Parathyroid adenoma (tissue), 2 donors: ENCODE measurements around the gene DAPK1.

Experiments
- H2AFZ ChIP-seq: fragments of 300-600 bp; sonication (generic); one replicate; pipeline ENCODE4 v1.7.0; 2017; ENCODE audit warnings: antibody characterized with exemption, mild to moderate bottlenecking
- H3K27ac ChIP-seq: fragments of 300-600 bp; sonication (generic); one replicate; pipeline ENCODE4 v1.7.0; 2017
- H3K27me3 ChIP-seq: fragments of 300-600 bp; sonication (generic); one replicate; pipeline ENCODE4 v1.7.0; 2017; ENCODE audit warnings: low read length; ENCODE audit not compliant: control insufficient read depth, insufficient read depth
- H3K36me3 ChIP-seq: fragments of 300-600 bp; sonication (generic); one replicate; pipeline ENCODE4 v1.7.0; 2017; ENCODE audit warnings: low read length; ENCODE audit not compliant: control insufficient read depth, insufficient read depth
- H3K4me1 ChIP-seq: fragments of 300-600 bp; sonication (generic); one replicate; pipeline ENCODE4 v1.7.0; 2017; ENCODE audit warnings: control low read depth
- H3K4me2 ChIP-seq: fragments of 300-600 bp; sonication (generic); one replicate; pipeline ENCODE4 v1.7.0; 2017; ENCODE audit warnings: low read length
- H3K4me3 ChIP-seq: fragments of 300-600 bp; sonication (generic); one replicate; pipeline ENCODE4 v1.7.0; 2017; ENCODE audit warnings: low read depth, low read length
- H3K79me2 ChIP-seq: fragments of 300-600 bp; sonication (generic); one replicate; pipeline ENCODE4 v1.7.0; 2017; ENCODE audit warnings: control low read depth
- H3K9ac ChIP-seq: fragments of 300-600 bp; sonication (generic); one replicate; pipeline ENCODE4 v1.7.0; 2017; ENCODE audit warnings: mild to moderate bottlenecking
- H3K9me3 ChIP-seq: fragments of 300-600 bp; sonication (generic); one replicate; pipeline ENCODE4 v1.7.0; 2017; ENCODE audit warnings: low read length; ENCODE audit not compliant: control insufficient read depth
- CTCF ChIP-seq: fragments of 300-600 bp; sonication (generic); IDR thresholded peaks from one replicate; pipeline ENCODE4 v1.7.0; 2017; ENCODE audit warnings: antibody characterized with exemption, mild to moderate bottlenecking
- donor health status: primary hyperparathyroidism.

The DAPK1 gene

GRCh38 chr9:87521834-87522233 lies 24.2 kb downstream of the DAPK1 start:
- H3K27me3 ChIP-seq: no peaks in the 10 kb centered on the region
- no peak overlapping the region for H3K4me3 ChIP-seq
- no peaks in the 10 kb centered on the region for H3K79me2 ChIP-seq
- no peak overlapping the region for H2AFZ ChIP-seq
- no peaks in the 10 kb centered on the region for H3K9me3 ChIP-seq
- TF ChIP-seq CTCF: no peak
- H3K27ac ChIP-seq: no peak overlapping the region
- H3K4me1 ChIP-seq: peaks cover 12% of the 10 kb centered on the region
- H3K9ac ChIP-seq: no peak overlapping the region
- H3K36me3 ChIP-seq: no peaks in the 10 kb centered on the region
- no peak overlapping the region for H3K4me2 ChIP-seq

- H3K79me2 ChIP-seq: no peaks in the 10 kb centered on the region
- no peak overlapping the region for H3K9ac ChIP-seq
- TF ChIP-seq CTCF: no peak
- no peak overlapping the region for H3K4me3 ChIP-seq
- H3K9me3 ChIP-seq: no peaks in the 10 kb centered on the region
- H3K27me3 ChIP-seq: no peaks in the 10 kb centered on the region
- no peak overlapping the region for H3K27ac ChIP-seq
- peaks cover 5% of the 10 kb centered on the region for H3K4me1 ChIP-seq
- no peaks in the 10 kb centered on the region for H3K36me3 ChIP-seq
- H2AFZ ChIP-seq: no peak overlapping the region
- no peak overlapping the region for H3K4me2 ChIP-seq
Observed at GRCh38 chr9:87524061-87524460, 26.4 kb downstream of the DAPK1 start.

- Histone ChIP-seq H2AFZ (no peak overlapping the region), H3K9me3 (no peaks in the 10 kb centered on the region)
Observed at GRCh38 chr9:87525546-87526303, 28.1 kb downstream of the DAPK1 start.

GRCh38 chr9:87527211-87527916 lies 29.7 kb downstream of the DAPK1 start:
- no peak for TF ChIP-seq CTCF
- Histone ChIP-seq H2AFZ (no peak overlapping the region), H3K27me3 (no peaks in the 10 kb centered on the region), H3K4me1 (no peaks in the 10 kb centered on the region), H3K9ac (no peak overlapping the region), H3K4me3 (no peak overlapping the region), H3K36me3 (no peaks in the 10 kb centered on the region), H3K4me2 (no peak overlapping the region), H3K79me2 (no peaks in the 10 kb centered on the region), H3K9me3 (no peaks in the 10 kb centered on the region), H3K27ac (no peak overlapping the region)

More at GRCh38 chr9:87525546-87526303, 28.1 kb downstream of the DAPK1 start:
- no peaks in the 10 kb centered on the region for H3K36me3 ChIP-seq
- no peaks in the 10 kb centered on the region for H3K27me3 ChIP-seq
- H3K9ac ChIP-seq: no peak overlapping the region
- no peaks in the 10 kb centered on the region for H3K79me2 ChIP-seq
- no peak for TF ChIP-seq CTCF
- H3K4me1 ChIP-seq: no peaks in the 10 kb centered on the region
- H3K4me3 ChIP-seq: no peak overlapping the region
- no peak overlapping the region for H3K4me2 ChIP-seq
- H3K27ac ChIP-seq: no peak overlapping the region
